Breast epithelium (tissue), 4 donors: ENCODE measurements around the gene BOK. TPM values are rescaled to one million over a fixed set of nuclear protein-coding genes. Genes with fewer than 3 reads are reported as not detected.

ENCODE experiments used
- DNase-seq, 2 donors: peaks; one replicate each; pipeline ENCODE4 v3.0.0-alpha.2; 2019; ENCODE audit warnings: low spot score in 2 of 2
- H3K27ac ChIP-seq, 2 donors: fragments of 200-600 bp; sonication (generic) in 1 of 2; one replicate each; pipeline ENCODE4 v1.5.1; 2016 to 2019; ENCODE audit warnings: mild to moderate bottlenecking in 1 of 2
- H3K27me3 ChIP-seq, 2 donors: fragments of 200-600 bp; sonication (generic) in 1 of 2; one replicate each; pipeline versions ENCODE4 v1.5.1 to v1.6.0; 2017 to 2019; ENCODE audit warnings: control low read depth in 1 of 2, mild to moderate bottlenecking in 1 of 2
- H3K36me3 ChIP-seq: fragments of 200-600 bp; one replicate; pipeline ENCODE4 v1.5.1; 2019
- H3K4me1 ChIP-seq, 2 donors: fragments of 200-600 bp; sonication (generic); one replicate each; pipeline ENCODE4 v1.5.1; 2016 to 2019; ENCODE audit warnings: control low read depth in 1 of 2
- H3K4me3 ChIP-seq, 3 donors: fragments of 200-600 bp; sonication (generic); 1 replicate in 2 of 3; 2 replicates in 1 of 3; pipeline ENCODE4 v1.5.1; 2016 to 2019; ENCODE audit warnings: mild to moderate bottlenecking in 3 of 3, moderate library complexity in 2 of 3
- H3K9me3 ChIP-seq, 2 donors: fragments of 200-600 bp; sonication (generic) in 1 of 2; one replicate each; pipeline ENCODE4 v1.5.1; 2016 to 2019; ENCODE audit warnings: control low read depth in 1 of 2
- CTCF ChIP-seq, 3 donors: fragments of 450-650 bp; IDR thresholded peaks; one replicate each; pipeline ENCODE4 v1.5.1; 2016 to 2017; ENCODE audit warnings: antibody characterized with exemption in 3 of 3, mild to moderate bottlenecking in 3 of 3, moderate library complexity in 3 of 3
- POLR2A ChIP-seq: fragments of 450-650 bp; IDR thresholded peaks from one replicate; pipeline ENCODE4 v1.6.1; 2016; ENCODE audit warnings: antibody characterized with exemption, mild to moderate bottlenecking, moderate library complexity
- POLR2AphosphoS5 ChIP-seq, 3 donors: sonication (generic); formaldehyde crosslinking; IDR thresholded peaks; one replicate each; pipeline ENCODE4 v1.6.1; 2017; ENCODE audit warnings: antibody characterized with exemption in 3 of 3
- intact Hi-C: fragments of 100-400 bp; cut with DNase I; formaldehyde crosslinking; loops from one replicate; pipeline ENCODE4 v1.15.1; 2023; ENCODE audit warnings: low total_unique reads
- total RNA-seq, 3 donors: library from RNA; depleted of rRNA; stranded (reverse); fragments of >200 nt; gene quantifications; one replicate each; pipeline ENCODE4 v1.1.0, GENCODE V29; 2016

The BOK gene
- total RNA-seq, 3 donors from 2014 or later = 32.2 to 77.6 (median 40.3) TPM

- peaks cover 4 to 15% of the 10 kb centered on the region in 2 donors for H3K4me1 ChIP-seq
- no peak overlapping the region for H3K27ac ChIP-seq
- H3K9me3 ChIP-seq = no peaks in the 10 kb centered on the region
- no peaks in the 10 kb centered on the region for H3K36me3 ChIP-seq
- peak in 1 of 2 donors; percentile 43 for DNase-seq
- no peaks in the 10 kb centered on the region for H3K27me3 ChIP-seq
- intact Hi-C loops = no loop called here
- H3K4me3 ChIP-seq = peak overlapping the region in 2 of 3 donors; percentile 46 to 69
- no peak for TF ChIP-seq POLR2AphosphoS5 (IDR thresholded peaks at IDR 0.05)
- no peak for TF ChIP-seq CTCF (IDR thresholded peaks at IDR 0.05)
- TF ChIP-seq POLR2A = no peak
These were observed 18.2 kb upstream of the BOK start for GRCh38 chr2:241540401-241540770.

GRCh38 chr2:241540771-241541561, 17.6 kb upstream of the BOK start:
- TF ChIP-seq CTCF (IDR thresholded peaks at IDR 0.05) (no peak), POLR2A (no peak), POLR2AphosphoS5 (IDR thresholded peaks at IDR 0.05) (no peak)
- H3K4me3 ChIP-seq = peak overlapping the region; percentile 37 to 69 (median 46)
- H3K4me1 ChIP-seq = peaks cover 4 to 15% of the 10 kb centered on the region in 2 donors
- H3K9me3 ChIP-seq = no peaks in the 10 kb centered on the region
- H3K27ac ChIP-seq = no peak overlapping the region
- H3K36me3 ChIP-seq = no peaks in the 10 kb centered on the region
- intact Hi-C loops = no loop called here
- peak; percentile 46 to 72 for DNase-seq
- no peaks in the 10 kb centered on the region for H3K27me3 ChIP-seq

- H3K4me3 ChIP-seq = peak overlapping the region; percentile 37 to 69 (median 46)
- peaks cover 4 to 17% of the 10 kb centered on the region in 2 donors for H3K4me1 ChIP-seq
- no peaks in the 10 kb centered on the region for H3K36me3 ChIP-seq
- H3K27me3 ChIP-seq = no peaks in the 10 kb centered on the region
- intact Hi-C loops = no loop called here
- H3K9me3 ChIP-seq = no peaks in the 10 kb centered on the region
- TF ChIP-seq CTCF (IDR thresholded peaks at IDR 0.05) = no peak
- no peak for TF ChIP-seq POLR2A
- no peak for TF ChIP-seq POLR2AphosphoS5 (IDR thresholded peaks at IDR 0.05)
- DNase-seq = no peak
- H3K27ac ChIP-seq = no peak overlapping the region
These were observed 16.8 kb upstream of the BOK start for GRCh38 chr2:241541564-241542277.

- Histone ChIP-seq H3K36me3 (no peaks in the 10 kb centered on the region), H3K27ac (no peak overlapping the region), H3K9me3 (no peaks in the 10 kb centered on the region), H3K4me3 (no peak overlapping the region), H3K27me3 (no peaks in the 10 kb centered on the region), H3K4me1 (peaks cover 4 to 22% of the 10 kb centered on the region in 2 donors)
- DNase-seq = no peak
- intact Hi-C loops = no loop called here
- TF ChIP-seq POLR2A (no peak), POLR2AphosphoS5 (IDR thresholded peaks at IDR 0.05) (no peak), CTCF (IDR thresholded peaks at IDR 0.05) (no peak)
These were observed 16.3 kb upstream of the BOK start for GRCh38 chr2:241542278-241542605.

- Histone ChIP-seq H3K27me3 (no peaks in the 10 kb centered on the region), H3K36me3 (no peaks in the 10 kb centered on the region), H3K27ac (no peak overlapping the region), H3K4me3 (no peak overlapping the region), H3K9me3 (no peaks in the 10 kb centered on the region), H3K4me1 (peaks cover 4 to 21% of the 10 kb centered on the region in 2 donors)
- no peak for DNase-seq
- TF ChIP-seq POLR2AphosphoS5 (IDR thresholded peaks at IDR 0.05) (no peak), CTCF (IDR thresholded peaks at IDR 0.05) (no peak), POLR2A (no peak)
- intact Hi-C loops = no loop called here
These were observed 13.4 kb upstream of the BOK start for GRCh38 chr2:241545106-241545505.
